Myometrial cell (primary cell): ENCODE results near the gene MGARP. TPM values are rescaled to one million over a fixed set of nuclear protein-coding genes. Genes with fewer than 3 reads are reported as not detected.

Experiments used
- total RNA-seq: library from RNA; depleted of rRNA; stranded (reverse); fragments of >200 nt; gene quantifications from 2 replicates; pipeline ENCODE4 v1.2.3, GENCODE V29; 2015

The MGARP gene
- 15.4 and 17.6 TPM in 2 replicates for total RNA-seq

DNA sequence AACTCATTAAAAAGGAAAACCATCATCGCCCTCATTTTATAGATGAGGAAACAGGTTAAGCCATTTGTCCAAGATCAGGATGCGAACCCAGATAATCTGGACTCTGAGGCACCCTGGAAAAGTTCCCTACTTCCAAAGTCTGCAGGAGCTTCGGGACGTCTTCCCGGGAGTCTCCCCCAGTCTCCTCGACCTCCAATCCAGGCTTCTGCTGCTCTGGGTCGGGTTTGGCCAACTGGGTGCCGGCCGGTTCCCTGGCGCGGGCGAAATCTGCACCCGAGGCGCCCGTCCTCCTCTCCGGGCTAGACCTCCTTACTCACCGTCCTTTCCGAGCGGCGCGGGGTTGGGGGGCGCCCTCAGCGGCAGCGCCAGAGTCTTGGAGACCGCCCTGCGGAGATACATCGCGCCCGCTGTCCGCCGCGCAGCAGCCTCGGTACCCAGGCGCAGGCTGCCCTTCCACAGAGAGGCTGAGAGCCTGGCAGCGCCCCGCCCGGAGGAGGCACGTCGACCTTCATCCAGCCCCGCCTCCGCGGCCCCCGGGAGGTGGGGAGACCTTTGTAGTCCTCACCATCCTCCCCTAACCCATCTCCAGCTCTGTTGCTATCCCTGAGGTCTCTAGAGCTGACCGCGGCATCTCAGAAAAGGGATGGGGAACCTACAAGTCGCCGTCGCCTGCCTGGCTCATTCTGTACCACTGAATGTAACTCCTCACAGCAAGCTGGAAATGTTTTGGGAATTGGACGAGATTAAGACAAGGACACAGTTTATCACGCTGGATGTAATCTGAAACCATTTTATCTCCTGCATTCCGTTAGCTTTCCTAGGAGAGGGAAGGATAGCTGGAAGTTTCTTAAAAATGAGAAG, at the start of gene MGARP:
MGARP (minus strand) TSS at position 466 of the 861 bp plus-strand sequence; CDS start at position 399, 67 bp downstream.

DNA sequence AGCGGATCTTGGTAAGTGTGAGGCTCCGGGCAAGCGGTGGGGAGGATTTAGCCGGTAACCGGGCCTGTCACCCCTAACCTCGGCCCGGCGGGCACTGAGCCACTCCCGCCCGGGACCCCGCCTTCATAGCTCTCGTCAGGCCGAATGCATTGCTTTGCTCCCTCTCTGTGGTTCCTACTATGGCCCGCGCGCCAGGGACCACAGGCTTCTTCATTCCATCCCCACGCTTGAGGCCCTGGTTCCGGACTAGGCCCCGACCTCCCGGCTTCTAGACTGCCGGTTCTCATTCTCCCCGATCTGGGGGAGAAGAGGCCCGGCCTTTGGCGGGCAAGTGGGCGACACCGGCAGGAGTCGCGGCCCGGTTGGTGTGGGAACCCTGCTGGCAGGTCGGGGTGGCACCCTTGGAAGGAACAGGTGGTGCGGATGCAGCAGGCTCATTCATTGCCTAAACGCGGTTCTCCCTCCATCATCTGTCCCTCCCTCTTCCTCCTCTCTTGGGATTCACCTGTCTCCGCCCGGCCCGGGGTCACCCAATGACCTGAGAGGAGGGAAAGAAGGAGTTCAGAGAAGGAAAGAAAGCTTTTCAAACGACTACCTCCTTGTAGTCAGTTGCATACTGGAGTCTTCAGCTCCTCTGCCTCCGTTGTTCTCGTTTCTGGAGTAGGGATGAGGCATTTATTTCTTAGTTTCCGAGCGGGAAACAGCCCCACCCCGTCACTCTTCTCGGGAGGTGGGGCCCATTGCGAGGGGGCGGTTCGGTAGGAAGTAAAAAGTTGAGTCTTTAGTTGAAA, 22.0 kb upstream of the MGARP start, which contains the start of gene NDUFC1:
NDUFC1 (minus strand) TSS at position 657 of the 791 bp plus-strand sequence. CDS start 6,679 bp downstream, outside the sequence.

DNA sequence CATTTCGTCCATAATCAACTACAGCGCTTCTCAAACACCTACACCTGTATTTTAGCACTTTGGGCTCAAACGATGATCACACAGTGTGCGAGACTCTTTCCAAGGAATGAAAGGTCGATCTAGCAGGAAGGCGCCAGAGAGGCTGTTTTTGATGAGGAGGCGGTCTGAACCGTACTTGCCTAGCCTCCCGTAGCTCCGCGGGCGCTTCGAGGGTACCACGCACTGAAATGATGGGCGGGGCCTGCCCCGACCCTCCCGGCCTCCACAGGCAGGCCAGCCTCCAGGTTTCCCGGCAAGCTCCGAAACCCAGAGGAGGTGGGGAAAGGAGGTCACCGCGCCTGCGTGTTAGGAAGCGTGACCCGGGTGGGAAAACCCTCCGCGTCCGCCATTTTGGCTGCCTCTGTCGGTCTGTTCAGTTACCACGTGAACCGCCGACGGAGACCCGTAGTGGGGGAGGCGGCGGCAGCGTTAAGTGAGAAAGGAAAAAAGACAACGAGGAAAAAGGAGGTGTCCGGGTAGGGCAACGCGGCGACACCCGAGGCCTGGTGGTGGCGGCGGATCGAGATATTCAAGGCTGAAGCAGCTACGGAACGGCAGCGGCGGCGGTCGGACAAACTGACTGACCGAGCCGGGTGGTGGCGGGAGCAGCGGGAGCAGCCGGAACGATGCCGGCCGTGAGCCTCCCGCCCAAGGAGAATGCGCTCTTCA, 21.2 kb upstream of the MGARP start, which contains the start of gene NAA15:
NAA15 (plus strand) TSS at position 393 of the 708 bp plus-strand sequence; CDS start at position 666, 273 bp downstream.

Other genes starting within 250 kb of the MGARP start
- 16.7 and 20.0 TPM in 2 replicates for gene ELF2, start 103.0 kb downstream of the MGARP start, total RNA-seq
- gene NAA15, start 21.3 kb upstream of the MGARP start, total RNA-seq: 23.9 and 35.1 TPM in 2 replicates
- gene NDUFC1, start 22.3 kb upstream of the MGARP start, total RNA-seq: 44.0 and 69.2 TPM in 2 replicates
- gene RAB33B, start 173.9 kb upstream of the MGARP start, total RNA-seq: 6.7 and 7.8 TPM in 2 replicates